HG03139 (cell line): Measurements from ENCODE around the gene CXADR.

Experiments
- ATAC-seq: cut with Tn5 transposase; IDR thresholded peaks from one replicate; pipeline ENCODE4 v1.9.1; 2021; ENCODE audit not compliant: unreplicated experiment

CXADR gene

DNA sequence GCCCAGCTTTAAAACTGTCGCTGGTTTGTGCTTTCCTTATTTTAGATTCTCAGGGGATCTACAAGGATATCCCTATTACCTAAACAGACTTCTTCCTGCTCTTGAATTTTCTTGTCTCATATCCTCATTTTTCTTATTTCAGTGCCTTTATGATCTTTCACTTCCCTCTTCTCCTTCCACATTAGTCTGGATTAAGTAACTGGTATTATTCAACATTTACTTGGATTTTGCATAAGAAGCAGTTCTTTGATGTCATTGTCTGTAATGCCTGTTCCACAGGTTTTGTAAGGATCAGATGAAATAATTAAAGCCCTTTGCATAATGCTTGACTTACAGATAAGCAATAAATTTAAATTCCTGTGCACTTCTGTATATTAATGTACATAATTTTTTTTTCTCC is 26.5 kb downstream of the CXADR start:
- ATAC-seq: no peak

DNA sequence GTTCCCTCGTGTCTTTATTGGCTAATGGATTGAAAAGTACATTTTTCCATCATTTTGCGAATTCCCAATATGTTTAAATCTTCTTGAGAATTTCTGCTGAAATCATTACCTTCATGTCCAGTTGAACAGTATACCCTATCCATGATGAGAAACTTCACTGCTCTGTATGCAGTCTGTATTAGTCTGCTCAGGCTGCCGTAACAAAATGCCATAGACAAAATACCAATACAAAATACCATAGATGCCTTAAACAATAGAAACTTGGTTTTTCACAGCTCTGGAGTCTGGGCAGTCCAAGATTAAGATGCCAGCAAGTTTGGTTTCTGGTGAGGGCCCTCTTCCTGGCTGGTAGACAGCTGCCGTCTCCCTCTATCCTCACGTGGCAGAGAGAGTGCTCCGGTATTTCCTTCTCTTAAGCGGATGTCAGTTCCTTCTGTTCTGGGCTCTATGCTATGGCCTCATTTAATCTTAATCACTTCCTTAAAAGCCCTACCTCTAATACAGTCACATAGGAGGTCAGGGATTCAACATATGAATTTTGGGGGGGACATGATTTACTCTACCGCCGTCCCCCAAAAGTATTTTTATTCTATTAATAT is 27.0 kb downstream of the CXADR start:
- ATAC-seq: no peak

DNA sequence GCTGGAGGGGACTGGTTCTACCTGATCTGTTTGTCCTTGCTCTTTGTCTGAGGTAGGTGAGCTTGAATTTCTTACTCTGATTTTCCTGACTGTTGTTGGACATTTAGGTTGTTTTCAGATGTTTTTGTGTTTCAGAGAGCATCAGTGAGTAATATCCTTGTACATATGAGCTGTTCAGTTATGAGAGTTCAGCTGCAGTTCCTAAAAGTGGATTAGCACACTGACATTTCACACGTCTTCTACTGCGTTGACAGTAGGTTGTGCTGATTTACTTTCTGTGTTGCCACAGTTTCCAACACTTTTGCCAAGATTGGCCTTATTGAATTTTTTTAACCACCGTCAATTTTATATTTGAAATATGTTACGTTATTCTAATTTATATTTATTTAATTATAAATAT is 27.7 kb downstream of the CXADR start:
- ATAC-seq: no peak

DNA sequence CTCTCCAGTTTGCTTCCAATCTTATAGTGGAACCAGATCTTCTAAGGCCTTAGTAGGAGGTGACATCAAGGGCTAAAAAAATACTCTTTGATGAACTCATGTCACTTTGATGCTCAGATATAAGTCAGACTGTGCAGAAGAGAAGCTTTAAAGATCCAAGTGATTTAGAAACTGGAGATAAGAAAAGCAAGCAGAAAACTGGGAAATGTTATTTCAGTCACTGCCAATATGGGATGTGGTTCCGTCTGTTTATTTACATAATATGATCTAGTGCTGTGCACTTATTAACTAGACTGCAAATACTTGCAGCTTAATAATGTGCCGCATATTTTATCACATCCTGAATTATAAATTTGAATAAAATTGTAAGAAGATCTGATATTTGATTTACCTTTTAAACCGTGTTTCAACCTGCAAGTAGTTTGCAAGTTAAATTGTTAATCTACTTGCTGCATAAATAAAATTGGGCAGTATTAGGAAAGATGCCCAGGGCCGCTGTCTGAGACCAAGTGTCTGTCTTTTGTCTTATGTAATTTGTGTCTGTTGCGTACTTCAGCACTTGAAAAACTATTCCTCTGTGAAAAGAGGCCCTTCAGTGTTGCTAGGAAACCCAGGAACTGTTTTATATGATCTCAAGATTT is 29.6 kb downstream of the CXADR start:
- no peak for ATAC-seq

DNA sequence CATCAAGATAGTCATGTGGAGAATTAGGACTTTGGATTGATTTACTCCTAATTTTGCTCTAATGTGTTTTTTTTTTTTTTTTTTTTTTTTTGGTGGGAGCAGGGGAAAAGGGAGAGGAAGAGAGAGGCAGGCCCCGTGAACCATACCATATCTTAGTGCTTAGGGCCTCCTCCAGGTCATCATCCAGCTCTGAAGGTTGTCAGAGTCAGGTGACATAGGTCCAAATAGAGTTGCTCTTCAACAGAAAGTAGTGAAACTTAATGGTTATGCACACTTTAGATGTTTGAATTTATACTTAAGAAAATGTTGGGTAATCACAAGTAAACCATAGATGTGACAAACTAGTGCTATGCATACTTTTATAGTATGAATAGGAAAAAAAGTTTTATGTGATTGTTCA is 32.2 kb downstream of the CXADR start:
- no peak for ATAC-seq

DNA sequence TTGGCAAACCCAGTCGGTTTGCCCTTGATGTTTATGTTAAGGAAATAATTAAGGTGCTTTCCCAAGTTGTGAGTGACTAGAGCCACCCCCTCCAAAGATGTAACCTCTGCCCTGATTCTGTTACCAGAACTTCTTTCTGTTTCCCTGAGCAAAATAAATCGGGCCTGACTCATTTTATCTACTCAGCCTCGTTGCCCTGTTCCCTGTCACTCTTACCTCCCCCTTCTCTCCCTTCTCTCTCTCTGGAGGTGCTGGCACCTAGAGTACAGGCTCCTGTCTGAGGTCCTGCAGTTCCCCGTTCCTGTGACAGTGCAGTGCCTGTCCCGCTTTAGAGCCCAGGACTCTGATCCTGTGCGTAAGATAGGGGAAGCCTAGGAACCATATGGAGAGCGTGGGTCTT is 35.4 kb downstream of the CXADR start:
- ATAC-seq: no peak

DNA sequence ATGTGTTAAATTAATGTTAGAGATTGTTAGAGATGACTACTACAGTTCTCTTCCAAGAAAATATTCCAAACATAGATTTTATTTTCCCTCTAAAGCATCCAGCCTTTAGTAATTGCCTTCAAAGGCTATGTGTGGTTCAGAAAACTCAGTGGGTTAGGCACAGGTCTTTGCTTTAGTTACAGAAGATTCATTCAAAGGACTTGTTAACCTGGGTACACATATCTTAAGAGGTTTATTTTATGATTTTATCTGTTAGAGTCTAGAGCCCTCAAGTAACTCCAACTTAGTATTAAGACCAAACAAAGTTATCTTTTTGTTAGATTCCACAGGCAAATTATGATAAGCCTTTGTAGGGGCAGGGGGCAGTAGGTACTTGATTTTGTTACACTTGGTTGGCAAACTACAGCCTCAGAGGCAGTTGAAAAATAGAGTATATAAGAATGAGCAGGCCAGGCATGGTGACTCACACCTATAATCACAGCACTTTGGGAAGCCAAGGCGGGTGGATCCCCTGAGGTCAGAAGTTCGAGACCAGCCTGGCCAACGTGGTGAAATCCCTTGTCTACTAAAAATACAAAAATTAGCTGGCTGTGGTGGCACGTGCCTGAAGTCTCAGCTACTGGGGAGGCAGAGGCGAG is 37.9 kb downstream of the CXADR start:
- ATAC-seq: no peak

DNA sequence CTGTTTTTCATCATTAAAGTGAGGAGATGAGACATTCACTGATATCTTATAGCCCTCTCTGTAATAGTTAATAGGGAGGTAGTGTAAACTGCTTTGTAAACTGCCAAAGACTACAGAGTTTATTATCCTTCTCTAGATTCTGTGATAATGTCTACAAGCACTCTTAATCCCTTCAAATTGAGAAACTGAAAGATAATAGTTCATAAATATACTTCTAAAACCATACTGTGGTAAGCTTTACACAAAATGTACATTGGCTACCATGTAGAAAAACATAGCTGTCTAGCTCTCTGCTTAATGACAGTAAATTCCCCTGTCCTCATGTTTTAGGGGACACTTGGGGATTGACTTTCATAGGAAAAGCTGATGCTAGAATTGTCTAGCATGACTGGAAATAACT is 39.6 kb downstream of the CXADR start:
- no peak for ATAC-seq

DNA sequence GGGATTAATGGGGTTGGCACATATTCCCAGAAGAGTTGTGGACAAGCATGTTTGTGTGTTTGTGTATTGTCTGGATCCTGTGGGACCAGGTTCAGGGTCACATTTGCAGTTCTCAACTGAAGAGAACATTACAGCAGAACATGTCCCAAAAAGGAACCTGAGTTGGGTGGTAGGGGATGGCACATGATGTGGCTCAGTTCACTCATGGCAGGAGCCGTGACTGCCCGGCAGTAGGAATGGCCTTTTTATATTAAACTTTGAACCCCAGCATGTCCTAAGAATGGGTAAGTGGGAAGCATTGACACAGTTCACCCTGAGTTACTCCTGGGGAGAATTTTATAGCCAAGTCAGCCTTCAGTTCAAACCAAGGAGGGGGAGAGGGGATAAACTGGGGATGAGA is 41.3 kb downstream of the CXADR start:
- ATAC-seq: no peak

DNA sequence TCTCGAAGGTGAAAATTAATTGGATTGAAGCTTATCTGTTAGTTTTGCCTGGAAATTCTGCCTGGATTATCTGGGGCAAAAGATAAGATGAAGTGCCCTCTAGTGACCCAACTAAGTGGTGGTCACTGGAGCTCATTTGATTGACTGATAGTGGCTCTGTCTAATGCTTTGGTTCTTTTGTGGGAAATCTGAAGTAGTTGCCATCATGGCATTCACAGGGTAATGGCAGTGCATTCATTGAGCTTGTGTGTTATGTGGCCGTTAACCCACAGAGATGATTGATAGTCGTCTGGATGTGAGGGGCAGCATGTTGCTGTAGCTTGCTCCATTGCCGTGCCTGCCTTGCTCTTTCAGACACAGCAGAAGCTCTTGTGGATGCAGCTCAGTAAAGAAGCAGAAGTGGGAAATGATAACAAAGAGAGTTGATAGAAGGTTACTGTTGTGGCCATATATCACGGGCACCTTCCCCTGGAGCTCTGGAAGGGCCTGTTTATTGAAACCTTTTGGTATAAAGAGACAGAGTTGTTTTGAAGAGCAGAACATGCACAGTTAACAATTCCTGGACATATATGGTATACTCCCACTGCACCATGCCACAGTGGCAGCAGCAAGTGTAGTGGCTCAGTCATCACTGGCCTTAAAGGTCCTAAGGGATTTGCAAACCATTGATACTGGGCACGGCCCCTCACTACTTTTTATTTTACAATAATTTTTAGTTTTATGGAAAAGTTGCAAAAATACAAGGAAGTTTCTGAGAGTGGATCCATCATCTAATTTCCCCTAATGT is 42.0 kb downstream of the CXADR start:
- no peak for ATAC-seq

DNA sequence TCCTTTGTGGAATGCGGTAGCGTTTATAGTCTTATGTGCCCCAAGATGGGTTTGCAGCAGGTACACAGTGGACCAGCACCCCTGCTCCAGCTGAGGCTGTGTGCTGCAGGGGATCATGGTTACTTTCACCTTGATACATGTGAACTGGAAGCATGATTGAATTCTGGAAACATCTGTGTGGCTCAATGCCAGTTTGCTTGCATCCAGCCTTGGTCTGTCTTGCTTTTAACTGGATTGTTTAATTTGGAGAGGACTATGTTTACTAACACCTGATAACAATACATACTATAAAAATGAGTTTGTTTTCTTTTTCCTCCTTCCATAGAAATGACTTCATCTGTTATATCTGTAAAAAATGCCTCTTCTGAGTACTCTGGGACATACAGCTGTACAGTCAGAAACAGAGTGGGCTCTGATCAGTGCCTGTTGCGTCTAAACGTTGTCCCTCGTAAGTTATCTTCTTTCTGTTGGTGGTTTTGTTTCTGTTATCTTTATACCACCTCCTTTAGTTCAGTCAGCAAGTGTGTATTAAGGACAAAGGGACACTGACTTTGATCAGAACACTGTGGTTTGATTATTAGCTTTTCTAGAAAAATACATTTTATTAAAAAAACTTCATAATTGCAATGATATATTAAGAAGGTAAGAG is 47.7 kb downstream of the CXADR start:
- ATAC-seq: no peak

DNA sequence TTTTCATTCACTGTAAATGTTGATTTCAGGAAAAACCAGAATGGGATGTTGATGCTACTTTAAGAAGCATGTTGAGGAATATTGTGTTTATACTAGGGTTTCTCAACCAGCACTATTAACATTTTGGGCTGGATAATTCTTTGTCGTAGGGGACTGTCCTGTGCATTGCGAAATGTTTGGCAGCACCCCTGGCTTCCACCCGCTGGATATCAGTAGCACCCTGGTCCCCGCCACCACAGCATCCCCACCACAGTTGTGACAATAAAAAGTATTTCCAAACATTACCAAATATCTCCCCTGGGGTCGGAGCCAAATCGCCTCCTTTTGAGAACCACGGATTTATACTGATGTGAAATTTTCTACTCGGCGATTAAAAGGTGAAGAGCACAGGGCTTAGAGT is 57.9 kb downstream of the CXADR start:
- ATAC-seq: no peak

DNA sequence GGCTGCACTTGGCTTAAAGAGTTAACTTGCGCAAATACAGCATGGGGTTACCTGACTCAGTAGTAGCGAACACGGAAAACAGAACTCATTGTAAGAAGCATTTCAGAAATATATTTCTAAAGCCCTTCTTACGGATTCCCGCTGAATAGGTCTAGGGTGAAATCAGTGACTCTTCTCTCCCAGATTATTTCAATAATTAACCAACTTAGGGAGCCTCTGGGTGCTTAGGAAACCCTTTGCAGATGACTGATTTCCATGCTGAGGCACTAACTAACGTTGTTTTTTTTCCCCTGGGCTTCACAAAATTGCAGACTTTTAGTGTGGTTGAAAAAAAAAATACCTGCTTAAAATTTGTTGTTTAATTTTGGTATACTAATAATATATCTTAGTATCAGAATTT is 59.6 kb downstream of the CXADR start:
- ATAC-seq: no peak

DNA sequence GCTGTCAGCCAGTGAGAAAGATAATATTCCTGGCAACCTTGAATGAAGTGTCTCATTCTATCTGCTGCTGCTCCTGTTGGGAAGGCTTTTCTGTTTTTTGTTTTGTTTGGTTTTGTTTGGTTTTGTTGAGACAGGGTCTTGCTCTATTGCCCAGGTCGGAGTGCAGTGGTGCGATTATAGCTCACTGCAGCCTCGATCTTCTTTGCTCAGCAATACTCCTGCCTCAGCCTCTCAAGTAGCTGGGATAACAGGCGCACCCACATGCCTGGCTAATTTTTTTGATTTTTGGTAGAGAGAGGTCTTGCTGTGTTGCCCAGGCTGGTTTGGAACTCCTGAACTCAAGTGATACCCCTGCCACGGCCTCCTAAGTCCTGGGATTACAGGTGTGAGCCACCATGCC is 62.2 kb downstream of the CXADR start:
- no peak for ATAC-seq

DNA sequence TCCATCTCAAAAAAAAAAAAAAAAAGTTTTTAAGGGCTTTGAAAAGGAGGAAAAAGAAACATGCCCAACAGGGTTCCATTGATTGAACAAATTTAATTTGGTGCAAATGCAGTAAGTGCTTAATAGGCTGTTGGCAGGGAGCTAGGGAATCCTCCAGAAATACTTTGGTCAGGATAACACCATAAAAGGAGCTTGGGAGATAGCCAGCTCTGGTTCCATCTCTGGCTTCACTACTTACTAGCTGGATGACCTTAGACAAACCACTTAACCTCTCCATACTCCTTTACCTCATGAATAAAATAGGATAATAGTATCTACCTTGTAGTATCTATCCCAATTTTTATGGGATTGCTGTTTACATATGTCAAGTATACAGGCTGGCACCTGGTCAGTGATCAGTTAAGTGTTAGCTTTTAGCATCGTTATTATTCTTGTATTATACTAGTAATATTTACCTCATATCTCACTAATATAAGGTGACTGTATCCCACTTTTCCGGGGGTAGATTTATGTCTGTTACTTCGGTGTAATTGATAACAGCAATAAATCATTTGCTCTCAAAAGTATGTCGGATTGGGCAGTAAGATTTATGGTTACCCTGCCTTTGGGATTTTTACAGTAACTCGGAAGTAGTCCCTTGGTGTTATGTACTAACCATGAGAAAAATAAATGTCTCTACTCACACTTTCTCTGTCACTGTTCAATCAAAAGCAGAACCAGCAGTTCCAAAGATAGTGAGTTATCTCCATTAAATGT is 63.4 kb downstream of the CXADR start:
- ATAC-seq: no peak

DNA sequence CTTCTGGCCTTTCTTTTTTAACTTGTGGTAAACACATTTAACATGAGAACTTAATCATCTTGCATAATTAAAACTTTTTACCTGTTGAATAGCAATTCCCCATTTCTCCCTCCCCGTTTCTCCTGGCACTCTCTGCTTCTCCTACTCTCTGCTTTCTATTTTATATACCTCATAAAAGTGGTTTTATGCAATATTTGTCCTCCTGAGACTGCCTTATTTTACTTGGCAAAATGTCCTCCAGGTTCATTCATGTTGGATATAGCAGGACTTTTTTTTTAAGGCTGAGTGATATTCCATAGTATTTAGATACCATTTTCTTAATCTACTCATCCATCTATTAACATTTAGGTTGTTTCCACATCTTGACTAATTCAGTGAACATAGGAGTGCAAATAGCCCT is 64.9 kb downstream of the CXADR start:
- ATAC-seq: no peak

DNA sequence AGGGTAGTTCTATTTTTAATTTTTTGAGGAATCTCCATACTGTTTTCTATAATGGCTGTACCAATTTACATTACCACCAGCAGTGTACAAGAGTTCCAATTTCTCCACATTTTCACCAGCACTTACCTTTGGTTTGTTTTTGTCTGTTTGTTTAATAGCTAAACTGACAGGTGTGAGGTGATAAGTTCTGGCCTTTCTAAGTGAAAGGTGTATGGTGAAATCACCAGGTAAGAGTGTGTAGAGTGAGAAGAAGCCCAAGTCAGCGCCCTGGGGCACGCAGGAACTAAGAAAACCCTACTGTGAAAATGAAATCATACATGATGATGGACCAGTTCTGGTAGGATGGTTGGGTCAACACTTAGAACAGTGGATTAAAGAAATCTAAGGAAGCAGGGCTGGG is 65.3 kb downstream of the CXADR start:
- no peak for ATAC-seq

DNA sequence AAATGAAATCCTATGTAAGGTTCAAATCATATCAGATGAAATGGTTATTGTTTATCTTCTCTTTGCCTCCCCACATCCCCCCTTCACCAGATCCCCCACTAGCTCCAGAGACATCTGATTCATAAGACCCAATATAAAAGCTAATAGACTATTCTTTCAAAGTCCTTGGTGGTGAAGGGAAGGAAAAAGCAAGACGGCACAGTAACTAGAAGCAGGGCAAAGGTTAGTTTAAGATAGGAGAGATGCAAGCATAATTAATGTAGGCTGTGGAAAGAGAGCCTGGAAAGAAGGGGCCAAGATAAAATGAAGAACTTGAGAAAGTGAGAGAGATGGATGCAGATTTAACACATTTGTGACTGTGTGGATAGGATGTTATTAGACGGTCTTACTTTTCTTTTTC is 66.0 kb downstream of the CXADR start:
- ATAC-seq: no peak

DNA sequence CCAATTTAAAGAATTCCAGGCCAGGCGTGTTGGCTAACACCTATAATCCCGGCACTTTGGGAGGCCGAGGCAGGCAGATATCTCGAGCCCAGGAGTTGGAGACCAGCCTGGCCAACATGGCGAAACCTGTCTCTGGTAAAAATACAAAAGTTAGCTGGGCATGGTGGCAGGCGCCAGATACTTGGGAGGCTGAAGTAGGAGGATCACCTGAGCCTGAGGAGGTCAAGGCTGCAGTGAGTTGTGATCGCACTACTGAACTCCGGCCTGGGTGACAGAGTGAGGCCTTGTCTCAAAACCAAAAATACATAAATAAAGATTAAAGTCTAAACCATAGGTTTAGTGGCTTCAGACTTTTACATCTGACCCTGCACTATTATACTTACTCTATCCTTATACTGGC is 67.5 kb downstream of the CXADR start:
- no peak for ATAC-seq

DNA sequence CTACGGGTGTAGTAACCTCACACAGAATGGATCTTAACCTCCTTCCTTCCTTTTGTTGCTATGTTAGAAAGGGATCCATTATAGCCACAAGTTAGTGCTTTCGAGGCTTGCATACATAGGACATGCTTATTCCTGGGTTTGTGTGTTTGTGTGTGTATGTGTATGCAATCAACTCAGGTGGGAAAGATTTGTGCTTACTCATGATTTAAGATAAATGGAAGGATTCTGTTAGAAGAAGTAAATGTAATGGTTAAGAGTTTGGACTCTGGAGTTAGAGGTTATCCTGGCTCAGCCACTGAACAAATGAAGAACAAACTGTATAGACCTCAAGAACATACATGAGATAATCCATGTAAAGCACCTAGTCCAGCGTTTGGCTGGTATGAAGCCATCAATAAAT is 71.1 kb downstream of the CXADR start:
- ATAC-seq: no peak
